Activated naive CD8-positive, alpha-beta T cell treated with anti-CD3 and anti-CD28 coated beads, Interleukin-2, amount 50 U/mL, for 16 hours (primary cell): ENCODE data around the gene ZFP57.
A peak's percentile ranks its signal among the peaks of the same experiment; 100 is the strongest.

ENCODE experiments used
- DNase-seq: peaks from one replicate; pipeline ENCODE4 v3.0.0-alpha.2; 2020; ENCODE audit warnings: low read depth, low spot score

The ZFP57 gene

DNA sequence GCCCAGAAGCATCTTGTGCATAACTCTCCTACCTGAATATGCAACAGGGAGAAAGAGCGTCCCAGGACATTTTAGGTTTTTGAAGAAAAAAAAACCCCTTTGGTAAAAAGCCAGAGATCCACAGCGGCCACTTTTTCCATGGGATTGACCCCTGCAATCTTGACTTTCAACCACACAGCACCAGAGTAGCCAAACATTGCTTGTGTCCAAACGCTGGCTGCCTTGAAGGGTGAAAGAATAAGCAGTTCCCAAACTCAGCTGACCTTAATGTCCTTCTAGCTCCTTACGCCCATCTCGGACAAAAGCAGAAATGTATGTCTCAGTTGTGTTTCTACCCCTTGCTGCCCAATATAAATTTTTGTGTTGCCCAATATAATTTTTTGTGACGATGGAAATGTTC lies 25.3 kb downstream of the ZFP57 start:
- no peak for DNase-seq

DNA sequence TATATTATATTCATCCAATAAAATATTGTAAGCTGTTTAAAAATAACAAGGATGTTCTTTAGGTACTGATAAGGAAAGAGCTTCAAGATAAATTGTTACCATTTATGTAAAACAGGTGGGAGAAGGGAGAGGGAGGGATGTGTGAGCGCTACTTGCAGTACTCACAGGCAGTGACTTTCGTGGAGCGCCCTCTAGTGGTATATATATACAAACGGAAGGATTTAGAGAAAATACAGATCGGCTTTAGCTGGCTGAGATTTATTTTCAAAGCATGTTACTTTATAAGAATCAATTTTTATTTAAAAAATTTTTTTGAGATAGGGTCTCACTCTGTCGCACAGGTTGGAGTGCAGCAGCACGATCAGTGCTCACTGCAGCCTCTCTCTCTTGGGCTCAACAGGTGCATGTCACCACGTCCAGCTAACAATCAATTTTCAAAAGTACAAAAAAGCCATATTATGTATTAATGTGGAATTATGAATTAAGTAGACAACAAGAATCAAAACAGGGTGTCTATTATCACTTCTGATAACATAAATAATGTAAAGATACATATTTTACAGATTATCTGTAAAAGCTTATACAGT lies 27.4 kb downstream of the ZFP57 start:
- no peak for DNase-seq

DNA sequence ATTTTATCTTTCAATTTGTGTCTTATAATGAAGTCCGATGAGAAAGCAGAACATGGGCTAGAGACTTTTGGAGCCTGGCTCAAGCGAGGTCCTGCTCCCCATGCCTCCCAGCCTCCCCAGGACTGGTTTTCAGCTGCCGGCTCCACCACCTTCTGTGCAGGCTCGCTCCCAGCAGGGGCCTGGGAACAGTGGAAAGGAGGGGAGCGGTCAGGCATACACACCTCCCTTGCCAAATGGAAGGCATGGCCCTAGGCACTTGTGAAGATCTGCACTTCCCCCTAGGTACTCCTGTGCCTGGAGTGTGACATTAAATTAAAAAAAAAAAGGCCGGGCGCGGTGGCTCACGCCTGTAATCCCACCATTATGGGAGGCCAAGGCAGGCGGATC lies 28.8 kb downstream of the ZFP57 start:
- DNase-seq, result no peak

DNA sequence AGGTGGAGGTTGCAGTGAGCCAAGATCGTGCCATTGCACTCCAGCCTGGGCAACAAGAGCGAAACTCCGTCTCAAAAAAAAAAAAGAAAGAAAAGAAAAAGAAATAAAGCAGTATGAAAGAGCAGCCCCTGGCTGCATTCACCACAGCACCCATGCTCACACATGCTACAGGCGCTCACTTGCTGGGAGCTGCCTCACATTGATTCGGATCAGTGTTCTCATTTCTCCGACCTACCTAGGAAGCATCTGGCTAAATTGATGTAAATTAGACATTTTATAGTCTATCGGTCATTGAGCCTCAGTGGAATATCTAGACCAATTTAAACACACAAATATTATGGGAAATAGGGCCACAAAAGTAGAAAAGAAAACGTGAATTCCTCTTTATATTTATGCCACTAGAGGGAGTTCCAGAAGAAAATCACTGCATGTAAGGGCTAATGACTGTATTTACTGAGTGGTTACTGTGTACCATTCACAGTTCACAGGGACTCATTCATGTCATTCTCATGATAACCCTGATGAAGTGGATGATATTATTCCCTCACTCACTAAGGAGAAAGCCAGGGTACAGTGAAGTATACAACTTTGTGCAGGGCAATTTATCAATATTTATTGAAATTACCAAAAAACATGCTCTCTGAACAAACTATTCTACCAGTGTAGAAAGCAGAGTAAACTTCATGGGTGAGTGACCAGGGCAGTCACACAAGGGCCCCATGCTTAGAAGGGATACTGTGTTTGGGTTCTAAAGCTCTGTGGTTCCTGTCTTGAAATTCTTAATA lies 29.3 kb downstream of the ZFP57 start:
- DNase-seq, result no peak

DNA sequence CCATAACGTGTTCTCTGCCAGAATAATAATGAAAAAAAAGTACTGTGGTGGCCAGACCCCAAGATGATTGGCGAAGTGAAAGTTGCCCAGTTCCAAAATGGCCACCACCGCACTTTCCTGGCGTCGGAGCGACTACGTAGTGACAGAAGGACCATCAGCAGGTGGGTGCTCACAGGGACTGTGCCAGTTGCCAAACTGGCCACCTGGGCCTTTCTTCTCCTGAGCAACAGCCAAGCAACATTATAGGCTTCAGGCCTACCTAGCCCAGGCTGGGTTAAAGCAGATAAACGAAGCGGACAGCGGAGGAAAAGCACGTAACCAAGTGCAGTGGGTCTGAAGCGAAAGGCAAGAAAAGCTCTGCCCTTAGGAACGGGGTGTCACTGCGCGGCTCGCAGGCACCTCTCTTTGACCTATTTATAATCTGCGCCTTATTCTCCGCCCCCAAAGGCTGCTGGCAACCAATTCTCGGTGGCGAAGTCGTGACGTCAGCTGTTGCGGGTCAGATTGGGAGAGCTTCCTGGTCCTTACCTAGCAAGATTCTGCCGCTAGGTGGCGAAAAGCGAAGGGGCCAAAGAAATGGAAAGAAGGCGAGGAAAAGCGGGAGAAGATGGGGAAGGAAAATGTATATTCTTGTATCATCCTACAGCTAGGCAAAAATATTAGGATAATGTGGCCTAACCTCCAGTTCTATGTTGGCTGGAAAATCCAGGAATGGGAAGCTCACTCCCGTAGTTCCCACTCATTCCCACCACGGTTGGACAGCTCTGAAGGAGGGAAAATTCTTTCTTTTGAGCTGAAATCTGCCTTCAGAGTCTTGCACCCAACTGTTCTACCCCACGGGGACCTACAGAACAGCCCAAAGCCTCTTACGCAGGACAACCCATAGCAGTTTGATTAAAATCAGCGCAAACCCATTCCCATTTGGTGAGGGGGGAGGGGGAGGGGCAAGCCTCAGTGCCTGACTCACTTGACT lies 31.0 kb downstream of the ZFP57 start:
- peak; percentile 96 for DNase-seq

DNA sequence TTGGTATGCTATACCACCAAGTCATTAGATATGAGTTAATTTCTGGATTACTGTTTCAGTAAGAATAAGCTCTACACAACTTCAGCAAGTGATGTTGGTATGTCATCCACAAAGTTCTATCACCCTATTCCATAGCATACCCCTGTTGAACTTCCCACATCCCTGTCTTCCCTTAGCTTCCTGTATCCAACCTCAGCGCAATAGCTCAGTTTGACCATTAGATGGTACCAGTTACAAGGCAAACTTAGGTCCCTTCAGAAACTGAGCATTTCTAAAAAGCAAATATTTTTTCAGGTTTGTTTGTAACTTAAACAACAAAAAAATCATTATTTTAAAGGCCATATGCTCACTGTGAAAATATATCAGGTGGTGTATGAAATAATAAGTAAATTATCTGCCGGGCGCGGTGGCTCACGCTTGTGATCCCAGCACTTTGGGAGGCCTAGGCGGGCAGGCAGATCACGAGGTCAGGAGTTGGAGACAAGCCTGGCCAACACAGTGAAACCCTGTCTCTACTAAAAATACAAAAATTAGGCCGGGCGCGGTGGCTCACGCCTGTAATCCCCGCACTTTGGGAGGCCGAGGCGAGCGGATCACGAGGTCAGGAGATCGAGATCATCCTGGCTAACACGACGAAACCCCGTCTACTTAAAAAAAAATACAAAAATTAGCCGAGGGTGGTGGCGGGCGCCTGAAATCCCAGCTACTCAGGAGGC lies 32.9 kb downstream of the ZFP57 start:
- DNase-seq, result no peak

DNA sequence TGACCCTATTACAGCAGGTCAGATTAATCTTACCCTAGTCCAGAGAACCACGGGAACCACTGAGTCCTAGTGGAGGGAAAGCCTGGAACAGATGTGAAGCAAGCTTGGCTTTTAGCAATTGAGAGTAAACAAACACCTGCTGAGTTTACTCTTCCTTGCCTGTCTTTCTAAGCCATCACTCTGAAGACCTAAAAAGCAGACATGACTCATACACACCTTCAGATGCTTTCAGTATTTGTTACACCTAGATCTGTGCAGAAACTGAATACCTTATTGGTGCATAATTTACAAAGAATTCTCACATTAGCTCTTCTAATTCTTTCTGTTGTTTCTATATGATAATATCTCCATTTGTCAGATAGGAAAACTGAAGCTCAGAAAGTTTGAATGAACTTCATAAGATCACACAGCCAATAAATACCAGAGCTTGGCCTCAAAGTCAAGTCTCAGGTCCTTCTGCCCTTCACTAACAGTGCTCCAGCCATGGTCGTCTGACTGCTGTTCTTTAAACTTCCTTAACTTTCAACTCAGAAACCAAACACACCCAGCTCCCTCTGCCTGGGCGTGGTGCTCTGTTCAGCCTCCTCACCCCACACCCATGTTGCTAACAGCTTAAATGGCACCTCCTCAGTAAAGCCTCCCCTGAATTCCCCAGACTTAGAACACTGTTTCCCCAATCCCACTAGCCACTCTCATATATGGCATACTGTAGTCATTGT lies 39.4 kb downstream of the ZFP57 start:
- DNase-seq, result no peak

DNA sequence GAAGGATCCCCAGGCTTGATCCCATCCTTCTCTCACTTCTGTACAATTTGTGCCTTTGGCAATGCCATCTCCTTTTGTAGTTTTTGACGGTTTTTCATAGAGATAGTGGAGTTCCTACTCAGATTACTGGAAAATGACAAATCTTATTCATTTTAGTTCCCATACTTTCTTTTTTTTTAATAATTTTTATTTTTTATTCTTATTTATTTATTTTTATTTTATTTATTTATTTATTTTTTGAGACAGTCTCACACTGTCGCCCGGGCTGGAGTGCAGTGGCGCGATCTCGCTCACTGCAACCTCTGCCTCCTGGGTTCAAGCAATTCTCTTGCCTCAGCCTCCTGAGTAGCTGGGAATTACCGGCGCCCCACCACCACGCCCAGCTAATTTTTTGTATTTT lies 43.7 kb downstream of the ZFP57 start:
- DNase-seq, result no peak

DNA sequence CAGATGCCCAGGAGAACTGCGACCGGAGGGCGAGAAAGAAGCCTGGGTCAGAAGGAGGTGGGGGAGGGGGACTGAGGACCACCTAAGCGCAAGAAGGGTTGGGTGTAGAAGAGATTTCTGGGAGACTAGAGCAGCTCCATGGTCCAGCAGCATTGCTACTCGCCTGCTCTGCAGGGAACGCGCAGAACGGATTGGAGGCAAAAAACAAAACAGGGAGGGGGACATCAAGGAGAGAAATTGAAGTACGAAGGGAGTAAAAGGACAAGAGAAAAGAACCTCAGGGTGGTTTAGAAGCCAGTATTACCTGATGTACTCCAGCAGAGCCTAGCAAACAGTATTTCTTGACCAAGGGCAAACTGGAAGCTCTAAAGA lies 47.4 kb downstream of the ZFP57 start:
- no peak for DNase-seq

DNA sequence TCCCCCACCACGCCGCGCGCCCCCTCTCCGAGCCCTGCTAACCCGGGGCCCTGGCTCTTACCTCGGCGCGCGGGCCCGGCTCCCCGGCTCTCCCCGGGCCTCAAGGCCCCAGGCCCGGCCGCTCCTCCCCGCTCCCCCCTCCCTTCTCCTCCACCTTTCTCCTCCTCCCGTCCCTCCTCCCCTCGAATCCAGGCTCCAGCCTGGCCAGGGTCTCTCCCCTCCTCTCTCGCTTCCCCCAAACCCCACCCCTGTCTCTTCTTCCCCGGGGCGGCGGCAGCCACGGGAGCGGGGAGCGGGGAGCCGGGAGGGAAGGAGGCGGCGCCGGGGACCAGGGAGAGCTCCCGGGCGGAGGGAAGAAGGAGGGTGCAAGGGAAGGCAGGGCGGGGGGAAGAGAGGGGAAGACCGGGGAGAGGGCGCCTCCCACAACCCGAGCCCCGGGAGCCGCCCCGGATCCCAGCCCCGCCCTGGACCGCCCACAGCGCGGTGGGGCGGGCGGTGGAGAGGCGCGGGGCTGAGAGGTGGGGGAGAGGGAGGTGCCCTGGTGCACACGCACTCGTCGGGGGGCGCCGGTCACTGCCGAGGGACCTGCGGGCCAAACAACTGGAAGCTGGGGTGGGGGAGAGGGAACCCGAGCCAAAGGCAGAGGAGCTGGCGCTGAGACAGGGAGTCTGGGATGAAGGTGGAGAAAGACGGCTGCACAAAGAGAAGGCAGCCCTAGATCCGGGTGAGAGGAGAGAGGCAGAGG lies 48.0 kb downstream of the ZFP57 start, which contains the start of gene GABBR1:
Gene GABBR1 (minus strand): TSS at position 395 of the 745 bp plus-strand sequence. CDS start 798 bp downstream, outside the sequence.
- peak; percentile 14 for DNase-seq

DNA sequence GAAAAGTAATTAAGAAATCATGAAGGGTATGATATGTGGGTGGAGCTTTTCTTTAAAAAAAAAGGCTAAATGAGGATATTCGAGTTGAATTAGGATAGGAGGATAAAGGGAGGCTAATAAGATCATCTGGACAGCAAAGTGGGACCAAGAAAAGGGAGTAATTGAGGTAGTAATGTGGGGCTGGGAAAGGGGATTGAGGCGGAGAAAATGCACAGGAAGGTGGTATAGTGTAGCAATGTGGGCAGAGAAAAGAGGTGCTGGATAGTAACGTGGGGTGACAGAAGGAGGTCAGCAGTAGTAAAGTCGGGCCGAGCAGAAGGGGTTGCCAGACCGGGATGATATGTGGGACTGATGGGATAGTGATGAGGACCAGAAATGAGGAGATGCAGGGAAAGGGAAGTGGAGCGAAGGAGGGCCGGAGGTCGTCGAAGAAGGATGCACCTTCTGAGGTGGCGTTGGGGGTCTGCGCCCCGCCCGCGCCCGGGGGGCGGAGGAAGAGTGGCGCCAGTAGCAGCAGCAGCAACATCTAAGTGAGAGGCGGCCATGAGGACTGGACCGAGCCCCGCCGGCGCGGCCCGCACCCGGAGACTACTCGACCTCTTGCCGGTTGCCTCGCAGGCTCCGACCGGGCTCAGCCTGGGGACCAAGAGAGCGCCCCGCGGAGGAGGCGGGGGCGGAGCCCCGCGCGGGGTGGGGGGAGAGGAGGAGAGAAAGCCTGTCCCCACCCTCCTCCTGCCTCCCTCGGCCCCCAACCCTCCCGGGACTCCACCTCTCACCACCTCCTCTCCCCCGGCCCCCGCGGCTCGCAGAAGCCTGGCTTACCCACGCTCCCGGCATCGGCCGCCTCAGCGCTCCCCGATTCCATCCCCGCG lies 48.9 kb downstream of the ZFP57 start:
- DNase-seq, result peak; percentile 5

DNA sequence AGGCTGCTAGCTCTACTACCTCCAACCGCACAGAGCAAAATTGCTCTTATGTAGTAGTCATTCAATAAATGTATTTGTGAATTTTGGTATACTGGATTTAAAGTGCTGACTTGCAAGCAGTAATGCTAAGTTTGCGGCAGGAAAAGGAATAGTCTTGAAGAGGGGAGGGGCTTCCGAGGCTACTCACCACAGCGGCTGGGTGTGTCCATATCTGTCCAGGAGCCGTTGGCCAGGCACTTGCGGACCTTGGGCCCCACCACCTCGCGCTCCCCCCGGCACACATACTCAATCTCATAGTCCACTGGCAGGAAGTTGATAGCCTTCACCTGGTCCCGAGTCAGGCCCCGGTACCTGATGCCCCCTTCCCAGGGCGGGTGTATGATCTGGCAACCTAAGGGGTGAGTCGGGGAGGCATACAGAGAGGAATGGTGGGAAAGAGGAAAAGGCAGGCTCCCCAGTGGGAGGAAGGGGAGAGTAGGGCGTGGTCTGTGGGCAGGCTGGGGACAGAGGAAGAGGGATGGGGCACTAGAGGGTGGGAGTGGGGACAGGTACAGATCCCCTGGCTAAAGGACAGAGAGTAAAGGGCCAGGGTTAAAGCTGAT lies 49.6 kb downstream of the ZFP57 start:
- no peak for DNase-seq

DNA sequence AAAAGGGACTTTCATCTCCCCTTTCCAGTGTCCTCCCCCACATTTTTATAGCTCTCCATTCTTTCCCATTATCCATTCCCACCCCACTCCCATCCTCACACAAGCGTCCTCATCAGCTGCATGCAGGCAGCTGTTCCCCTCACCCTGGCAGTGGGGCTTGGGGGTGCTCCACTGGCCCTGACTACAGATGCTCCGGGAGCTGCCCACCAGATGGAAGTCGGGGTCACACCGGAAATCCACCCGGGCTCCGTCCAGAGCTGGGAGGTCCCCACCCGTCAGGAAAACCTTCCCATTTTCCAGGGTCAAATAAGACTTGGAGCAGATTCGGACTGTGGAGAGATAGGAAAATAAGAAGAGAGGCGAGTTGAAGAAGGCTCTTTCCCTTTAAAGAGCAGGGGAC lies 50.6 kb downstream of the ZFP57 start:
- DNase-seq, result no peak

DNA sequence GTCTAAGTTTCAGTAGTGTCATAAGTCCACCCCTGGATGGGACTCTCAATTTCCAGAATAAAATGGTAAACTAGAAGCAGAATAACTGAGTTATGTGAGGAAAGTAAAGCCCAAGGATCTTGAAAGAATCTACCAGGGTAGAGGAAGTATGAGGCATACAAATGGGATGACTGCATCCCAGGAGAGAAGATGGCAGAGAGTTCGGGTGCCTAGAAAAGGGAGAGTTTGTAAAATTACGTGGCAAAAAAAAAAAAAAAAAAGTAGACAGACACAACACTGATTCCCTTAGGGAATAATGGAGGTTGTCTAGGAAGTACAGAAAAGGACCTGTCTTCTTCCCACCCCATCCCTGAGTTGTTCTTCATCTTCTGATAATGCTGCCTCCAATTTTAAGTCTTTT lies 51.4 kb downstream of the ZFP57 start:
- no peak for DNase-seq

DNA sequence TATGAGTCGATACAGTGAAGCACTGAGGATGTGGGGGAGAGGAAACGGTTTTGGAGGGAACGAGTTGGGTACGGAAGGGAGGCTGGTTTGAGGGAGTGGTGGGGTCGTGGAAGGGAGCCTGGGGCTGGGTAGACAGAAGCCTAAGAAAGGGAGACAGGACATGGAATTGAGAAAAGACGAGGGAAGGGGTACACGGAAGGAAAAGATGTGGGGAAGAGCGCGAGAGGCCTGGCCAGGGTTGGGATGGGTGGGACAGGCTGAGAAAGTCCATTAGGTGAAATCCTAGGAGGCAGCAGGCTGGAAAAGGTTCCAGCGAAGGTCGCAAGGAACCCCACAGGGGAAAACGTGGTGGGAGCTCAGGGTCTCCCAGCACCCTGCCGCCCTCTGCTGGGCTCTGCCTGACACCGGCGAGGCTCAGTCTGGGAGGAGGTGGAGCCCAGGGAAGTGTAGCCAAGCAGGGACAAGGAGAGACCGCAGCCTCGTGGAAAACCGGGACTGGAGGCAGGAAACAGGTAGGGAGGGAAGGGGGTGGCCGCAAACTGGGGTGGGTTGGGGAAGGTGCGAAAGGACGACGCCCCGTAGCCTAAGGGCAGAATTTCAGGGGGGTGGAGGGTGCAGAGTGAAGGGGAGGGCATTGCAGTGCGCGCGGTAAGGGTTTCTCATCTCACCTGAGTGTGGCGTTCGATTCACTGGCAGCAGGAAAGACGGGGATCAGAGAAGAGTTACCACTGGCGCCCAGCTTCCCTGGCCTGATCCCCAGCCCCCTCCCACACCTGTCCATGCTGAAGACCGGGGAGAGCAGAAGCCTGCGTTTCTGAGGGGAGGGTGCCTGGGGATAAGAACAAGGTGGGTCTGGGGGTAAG lies 52.3 kb downstream of the ZFP57 start:
- DNase-seq, result peak; percentile 25

DNA sequence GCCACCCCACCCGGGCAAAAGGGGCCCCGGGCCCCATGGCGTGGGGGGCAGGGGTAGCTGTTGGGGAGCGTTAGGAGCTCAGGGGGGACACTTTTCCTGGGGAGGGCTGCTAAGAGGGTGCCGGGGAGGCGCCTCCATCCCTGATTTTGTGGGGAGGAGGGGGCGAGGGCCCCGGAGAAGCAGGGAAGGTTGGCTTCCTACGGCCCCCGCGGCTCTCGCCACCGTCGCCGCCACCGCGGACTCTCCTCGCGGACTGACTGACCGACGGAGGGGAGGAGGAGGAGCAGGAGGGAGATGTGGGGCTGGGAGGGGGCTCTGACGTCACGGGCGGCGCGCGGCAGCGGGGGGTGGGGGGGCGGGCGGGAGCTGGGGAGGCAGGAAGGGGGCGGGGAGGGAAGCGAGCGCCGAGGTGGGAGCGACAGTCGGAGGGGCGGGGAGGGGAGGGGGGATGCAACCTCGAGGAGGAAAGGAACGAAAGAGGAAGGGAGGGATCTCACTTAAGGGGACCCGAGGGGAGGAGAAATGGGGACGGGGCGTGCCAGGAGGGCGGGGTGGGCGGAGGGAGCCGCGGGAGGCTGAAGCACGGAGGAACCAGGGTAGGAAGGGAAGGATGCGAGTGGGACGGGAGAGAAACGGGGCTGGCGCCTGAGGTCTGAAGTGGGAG lies 53.1 kb downstream of the ZFP57 start:
- peak; percentile 17 for DNase-seq
